Endothelial cell of umbilical vein (primary cell): Measurements from ENCODE around the gene CFAP70.

Experiments
- CTCF ChIP-seq, 2 donors: IDR thresholded peaks; 1 replicate in 1 of 2; 2 replicates in 1 of 2; pipeline ENCODE4 v1.5.1; 2011; ENCODE audit warnings: low read length in 2 of 2, mild to moderate bottlenecking in 2 of 2, moderate library complexity in 2 of 2, control low read depth in 1 of 2, inconsistent platforms in 1 of 2, low read depth in 1 of 2; ENCODE audit not compliant: insufficient read depth in 1 of 2; ENCODE audit errors: extremely low read depth in 1 of 2
- EZH2 ChIP-seq: IDR thresholded peaks from 2 replicates; pipeline ENCODE4 v1.6.1; 2012; ENCODE audit warnings: borderline replicate concordance, low read depth, mild to moderate bottlenecking, moderate library complexity, low read length, inconsistent platforms; ENCODE audit not compliant: severe bottlenecking
- MYC ChIP-seq: IDR thresholded peaks from one replicate; pipeline ENCODE4 v1.6.1; 2011; ENCODE audit warnings: mild to moderate bottlenecking, low read depth, low read length
- POLR2A ChIP-seq: IDR thresholded peaks from 2 replicates; pipeline ENCODE4 v1.6.1; 2012; ENCODE audit warnings: low read depth, mild to moderate bottlenecking, control low read depth, low read length
- POLR2AphosphoS5 ChIP-seq: IDR thresholded peaks from 2 replicates; pipeline ENCODE4 v1.6.1; 2012; ENCODE audit warnings: low read depth, mild to moderate bottlenecking, control low read depth, low read length, moderate library complexity; ENCODE audit not compliant: insufficient read depth

GRCh38 chr10:73404690-73405089 lies 46.0 kb upstream of the CFAP70 start:
- no peak for TF ChIP-seq EZH2
- TF ChIP-seq POLR2AphosphoS5, result no peak
- no peak for TF ChIP-seq CTCF (IDR thresholded peaks at IDR 0.05; ENCODE audit: extremely low read depth in 1 of 2, insufficient read depth in 1 of 2, low read depth in 1 of 2, low read length in 2 of 2)
- TF ChIP-seq POLR2A, result no peak
- no peak for TF ChIP-seq MYC
